MM.1S (cell line): ENCODE measurements around the gene SEMA4D.

Source experiments
- EZH2 ChIP-seq: fragments of 300-600 bp; sonication (generic); optimal IDR thresholded peaks from 2 replicates; pipeline ENCODE3; 2017; ENCODE audit warnings: low read depth, mild to moderate bottlenecking, antibody characterized with exemption, low read length, mixed read lengths
- EZH2phosphoT487 ChIP-seq: fragments of 300-600 bp; sonication (generic); IDR thresholded peaks from 2 replicates; pipeline ENCODE4 v1.6.1; 2018; ENCODE audit warnings: antibody characterized with exemption, low read length
- TF ChIP-seq, protein P1 (sequence below): fragments of 300-600 bp; sonication (generic); IDR thresholded peaks from 2 replicates; pipeline ENCODE4 v1.5.1; 2016; ENCODE audit warnings: antibody characterized with exemption, low read length, mixed read lengths

GRCh38 chr9:89465001-89465451, 32.9 kb downstream of the SEMA4D start:
- TF ChIP-seq, protein P1, sequence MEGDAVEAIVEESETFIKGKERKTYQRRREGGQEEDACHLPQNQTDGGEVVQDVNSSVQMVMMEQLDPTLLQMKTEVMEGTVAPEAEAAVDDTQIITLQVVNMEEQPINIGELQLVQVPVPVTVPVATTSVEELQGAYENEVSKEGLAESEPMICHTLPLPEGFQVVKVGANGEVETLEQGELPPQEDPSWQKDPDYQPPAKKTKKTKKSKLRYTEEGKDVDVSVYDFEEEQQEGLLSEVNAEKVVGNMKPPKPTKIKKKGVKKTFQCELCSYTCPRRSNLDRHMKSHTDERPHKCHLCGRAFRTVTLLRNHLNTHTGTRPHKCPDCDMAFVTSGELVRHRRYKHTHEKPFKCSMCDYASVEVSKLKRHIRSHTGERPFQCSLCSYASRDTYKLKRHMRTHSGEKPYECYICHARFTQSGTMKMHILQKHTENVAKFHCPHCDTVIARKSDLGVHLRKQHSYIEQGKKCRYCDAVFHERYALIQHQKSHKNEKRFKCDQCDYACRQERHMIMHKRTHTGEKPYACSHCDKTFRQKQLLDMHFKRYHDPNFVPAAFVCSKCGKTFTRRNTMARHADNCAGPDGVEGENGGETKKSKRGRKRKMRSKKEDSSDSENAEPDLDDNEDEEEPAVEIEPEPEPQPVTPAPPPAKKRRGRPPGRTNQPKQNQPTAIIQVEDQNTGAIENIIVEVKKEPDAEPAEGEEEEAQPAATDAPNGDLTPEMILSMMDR: no peak
- TF ChIP-seq EZH2: no peak
- no peak for TF ChIP-seq EZH2phosphoT487
